ENCODE results near the gene BRD7. TPM values are rescaled to one million over a fixed set of nuclear protein-coding genes. Genes with fewer than 3 reads are reported as not detected.

Gene BRD7
- total RNA-seq, 2 donors from 2014 or later = 56.9 to 63.5 TPM

DNA sequence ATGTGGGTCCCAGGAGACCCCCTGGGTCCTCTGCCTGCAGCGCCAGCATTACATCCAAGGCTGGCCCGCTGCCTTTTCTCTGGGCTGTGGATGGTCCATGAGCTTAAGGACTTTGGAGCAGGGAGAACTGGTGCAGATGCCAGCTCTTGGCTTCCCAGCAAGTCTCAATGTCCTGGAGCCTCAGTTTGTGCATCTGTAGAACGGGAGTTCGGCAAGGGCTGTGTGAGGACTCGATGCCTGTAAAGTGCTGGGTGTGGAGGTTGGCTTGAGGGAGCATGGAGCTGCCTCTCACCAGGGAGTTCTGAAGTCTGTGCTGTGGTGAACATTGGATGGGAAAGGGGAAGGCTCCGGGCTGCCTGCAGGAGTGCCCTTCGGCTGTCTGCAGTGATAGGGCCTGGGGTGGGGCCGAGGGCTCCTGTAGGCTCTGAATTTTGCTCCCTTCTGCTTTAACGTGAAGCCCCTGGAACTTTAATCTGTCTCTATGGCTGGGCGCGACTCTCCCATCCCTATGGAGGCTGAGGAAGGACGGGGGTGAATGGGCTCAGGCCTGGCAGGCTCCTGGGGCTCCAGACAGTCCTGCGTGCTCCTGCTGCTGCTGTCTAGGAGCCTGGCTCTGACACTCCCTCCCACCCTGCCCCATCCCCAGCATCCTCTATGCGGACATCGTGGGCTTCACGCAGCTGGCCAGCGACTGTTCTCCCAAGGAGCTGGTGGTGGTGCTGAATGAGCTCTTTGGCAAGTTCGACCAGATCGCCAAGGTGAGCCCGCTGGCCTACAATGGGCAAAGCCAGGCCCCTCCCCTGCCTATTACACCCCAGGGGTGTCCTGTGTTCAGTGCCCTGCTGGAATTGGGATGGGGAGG, 74.6 kb downstream of the BRD7 start:
- Histone ChIP-seq H3K27me3 (replicated peaks; ENCODE audit: insufficient read depth) (no peaks in the 10 kb centered on the region), H3K4me1 (ENCODE audit: control insufficient read depth in 1 of 2, low read depth in 2 of 2) (no peaks in the 10 kb centered on the region), H3K27ac (no peak overlapping the region), H3K36me3 (no peaks in the 10 kb centered on the region), H3K9me3 (no peaks in the 10 kb centered on the region), H3K4me3 (no peak overlapping the region)
- ATAC-seq (ENCODE audit: insufficient number of reproducible peaks, low FRiP score, low read depth) = no peak
- TF ChIP-seq, protein P1, sequence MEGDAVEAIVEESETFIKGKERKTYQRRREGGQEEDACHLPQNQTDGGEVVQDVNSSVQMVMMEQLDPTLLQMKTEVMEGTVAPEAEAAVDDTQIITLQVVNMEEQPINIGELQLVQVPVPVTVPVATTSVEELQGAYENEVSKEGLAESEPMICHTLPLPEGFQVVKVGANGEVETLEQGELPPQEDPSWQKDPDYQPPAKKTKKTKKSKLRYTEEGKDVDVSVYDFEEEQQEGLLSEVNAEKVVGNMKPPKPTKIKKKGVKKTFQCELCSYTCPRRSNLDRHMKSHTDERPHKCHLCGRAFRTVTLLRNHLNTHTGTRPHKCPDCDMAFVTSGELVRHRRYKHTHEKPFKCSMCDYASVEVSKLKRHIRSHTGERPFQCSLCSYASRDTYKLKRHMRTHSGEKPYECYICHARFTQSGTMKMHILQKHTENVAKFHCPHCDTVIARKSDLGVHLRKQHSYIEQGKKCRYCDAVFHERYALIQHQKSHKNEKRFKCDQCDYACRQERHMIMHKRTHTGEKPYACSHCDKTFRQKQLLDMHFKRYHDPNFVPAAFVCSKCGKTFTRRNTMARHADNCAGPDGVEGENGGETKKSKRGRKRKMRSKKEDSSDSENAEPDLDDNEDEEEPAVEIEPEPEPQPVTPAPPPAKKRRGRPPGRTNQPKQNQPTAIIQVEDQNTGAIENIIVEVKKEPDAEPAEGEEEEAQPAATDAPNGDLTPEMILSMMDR (IDR thresholded peaks at IDR 0.05) = no peak
- no peak for DNase-seq (ENCODE audit: low spot score)

DNA sequence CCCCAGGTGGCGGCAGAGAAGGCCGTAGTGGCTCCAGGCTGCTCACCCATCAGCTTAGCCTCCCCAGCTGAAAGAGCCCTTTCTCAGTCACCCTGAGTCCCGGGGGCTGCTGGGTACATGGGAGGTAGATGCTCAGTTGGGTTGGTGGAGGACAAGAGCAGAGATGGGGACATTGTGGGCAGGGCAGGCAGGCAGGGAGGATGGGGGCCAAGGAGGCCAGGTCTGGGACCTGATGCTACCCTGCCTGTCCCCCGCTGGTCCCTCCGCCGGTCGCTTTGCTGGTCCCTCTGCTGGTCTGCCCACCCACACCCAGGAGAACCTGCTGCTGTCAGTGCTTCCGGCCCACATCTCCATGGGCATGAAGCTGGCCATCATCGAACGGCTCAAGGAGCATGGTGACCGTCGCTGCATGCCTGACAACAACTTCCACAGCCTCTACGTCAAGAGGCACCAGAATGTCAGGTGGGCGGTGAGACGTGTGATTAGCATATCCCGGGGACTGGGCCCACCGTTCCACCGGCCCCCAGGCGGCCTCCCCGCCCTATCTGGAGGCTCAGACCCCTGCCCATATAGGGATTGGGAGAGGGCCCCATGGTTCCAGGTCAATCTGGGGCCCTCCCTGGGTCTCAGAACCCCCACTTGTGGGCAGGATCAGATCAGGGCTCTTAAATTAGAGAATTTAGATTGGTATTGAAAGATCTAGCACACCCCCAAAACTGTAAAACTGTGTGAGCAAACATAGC, 75.6 kb downstream of the BRD7 start:
- no peaks in the 10 kb centered on the region for H3K36me3 ChIP-seq
- H3K9me3 ChIP-seq = no peaks in the 10 kb centered on the region
- DNase-seq (ENCODE audit: low spot score) = no peak
- H3K4me3 ChIP-seq = no peak overlapping the region
- TF ChIP-seq, protein P1 (IDR thresholded peaks at IDR 0.05) = no peak
- H3K27me3 ChIP-seq (replicated peaks; ENCODE audit: insufficient read depth) = no peaks in the 10 kb centered on the region
- no peak overlapping the region for H3K27ac ChIP-seq
- H3K4me1 ChIP-seq (ENCODE audit: control insufficient read depth in 1 of 2, low read depth in 2 of 2) = no peaks in the 10 kb centered on the region
- no peak for ATAC-seq (ENCODE audit: insufficient number of reproducible peaks, low FRiP score, low read depth)

DNA sequence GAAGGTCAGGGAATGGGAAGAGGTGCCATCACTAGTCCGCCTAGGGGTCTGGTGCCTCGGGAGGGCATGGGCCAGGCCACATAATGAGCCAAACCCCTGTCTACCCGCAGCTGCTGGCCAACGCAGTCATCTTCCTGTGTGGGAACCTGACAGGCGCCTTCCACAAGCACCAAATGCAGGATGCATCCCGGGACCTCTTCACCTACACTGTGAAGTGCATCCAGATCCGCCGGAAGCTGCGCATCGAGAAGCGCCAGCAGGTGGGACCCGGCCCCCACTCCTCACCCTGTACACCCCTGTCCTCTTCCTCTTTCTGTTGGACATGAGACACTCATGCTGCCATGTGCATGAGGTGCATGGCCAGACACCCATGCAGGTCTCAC, 76.2 kb downstream of the BRD7 start:
- Histone ChIP-seq H3K27me3 (replicated peaks; ENCODE audit: insufficient read depth) (no peaks in the 10 kb centered on the region), H3K9me3 (no peaks in the 10 kb centered on the region), H3K4me3 (no peak overlapping the region), H3K4me1 (ENCODE audit: control insufficient read depth in 1 of 2, low read depth in 2 of 2) (no peaks in the 10 kb centered on the region), H3K36me3 (no peaks in the 10 kb centered on the region), H3K27ac (no peak overlapping the region)
- TF ChIP-seq, protein P1 (IDR thresholded peaks at IDR 0.05) = no peak
- ATAC-seq (ENCODE audit: insufficient number of reproducible peaks, low FRiP score, low read depth) (no peak), DNase-seq (ENCODE audit: low spot score) (no peak)

DNA sequence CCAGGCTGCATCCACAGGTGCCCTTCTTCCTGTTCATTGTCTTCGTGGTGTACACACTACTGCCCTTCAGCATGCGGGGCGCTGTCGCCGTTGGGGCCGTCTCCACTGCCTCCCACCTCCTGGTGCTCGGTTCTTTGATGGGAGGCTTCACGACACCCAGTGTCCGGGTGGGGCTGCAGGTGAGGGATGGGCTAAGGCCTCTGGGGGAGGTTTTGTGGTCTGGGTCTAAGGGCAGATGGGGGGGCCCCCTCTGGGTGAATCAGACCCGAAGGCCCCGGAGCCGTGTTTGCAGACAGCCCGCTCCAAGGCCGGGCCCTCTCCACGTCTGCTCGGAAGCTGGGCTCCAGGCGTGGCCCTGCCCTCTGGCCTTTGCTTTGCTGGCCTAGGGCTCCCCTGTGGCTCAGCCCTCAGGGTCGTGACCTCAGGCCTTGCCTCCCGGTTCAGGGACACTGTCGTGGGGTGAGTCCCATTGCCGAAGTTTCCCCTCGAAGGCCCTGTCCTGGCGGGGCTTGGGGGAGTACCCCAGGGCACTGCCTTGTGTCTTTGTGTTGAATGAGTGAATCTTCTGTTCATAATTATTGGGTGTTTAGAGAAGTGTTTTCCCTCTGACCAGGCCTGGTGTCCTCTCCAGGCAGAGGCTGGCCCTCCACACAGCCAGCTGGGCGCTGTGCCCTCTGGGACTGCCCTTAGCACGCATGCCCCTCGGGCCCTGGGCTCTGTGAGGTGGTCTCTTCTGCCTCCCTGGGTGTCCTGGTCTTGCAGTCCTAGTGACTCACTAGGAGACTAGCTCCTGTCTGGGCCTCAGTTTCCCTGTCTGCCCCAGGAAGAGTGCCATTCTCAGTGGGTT, 76.8 kb downstream of the BRD7 start:
- no peak for DNase-seq (ENCODE audit: low spot score)
- Histone ChIP-seq H3K27me3 (replicated peaks; ENCODE audit: insufficient read depth) (no peaks in the 10 kb centered on the region), H3K36me3 (no peaks in the 10 kb centered on the region), H3K4me3 (no peak overlapping the region), H3K27ac (no peak overlapping the region), H3K4me1 (ENCODE audit: control insufficient read depth in 1 of 2, low read depth in 2 of 2) (no peaks in the 10 kb centered on the region), H3K9me3 (no peaks in the 10 kb centered on the region)
- TF ChIP-seq, protein P1 (IDR thresholded peaks at IDR 0.05) = no peak
- no peak for ATAC-seq (ENCODE audit: insufficient number of reproducible peaks, low FRiP score, low read depth)

DNA sequence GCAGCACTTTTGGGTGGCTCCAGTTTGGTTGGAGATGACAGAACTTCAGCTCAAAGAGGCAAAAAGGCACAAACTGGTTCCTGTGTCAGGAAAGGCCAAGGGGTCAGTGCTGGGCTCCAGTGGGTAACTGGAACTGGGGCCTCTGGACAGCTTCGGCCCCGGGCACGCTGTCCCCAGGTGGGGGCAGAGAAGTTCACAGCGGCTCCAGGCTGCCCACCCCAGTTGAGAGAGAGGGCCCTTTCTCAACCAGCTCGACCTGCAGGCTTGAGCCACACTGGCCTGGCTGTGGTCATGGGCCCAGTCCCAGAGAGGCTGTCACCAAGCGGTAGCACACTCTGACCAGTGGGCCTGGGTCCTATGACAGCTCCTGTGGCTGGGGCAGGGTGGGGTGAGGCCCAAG, 77.9 kb downstream of the BRD7 start:
- H3K27ac ChIP-seq = no peak overlapping the region
- TF ChIP-seq, protein P1 (IDR thresholded peaks at IDR 0.05) = no peak
- no peaks in the 10 kb centered on the region for H3K9me3 ChIP-seq
- no peak for ATAC-seq (ENCODE audit: insufficient number of reproducible peaks, low FRiP score, low read depth)
- H3K4me3 ChIP-seq = no peak overlapping the region
- no peak for DNase-seq (ENCODE audit: low spot score)
- H3K4me1 ChIP-seq (ENCODE audit: control insufficient read depth in 1 of 2, low read depth in 2 of 2) = no peaks in the 10 kb centered on the region
- no peaks in the 10 kb centered on the region for H3K36me3 ChIP-seq
- no peaks in the 10 kb centered on the region for H3K27me3 ChIP-seq (replicated peaks; ENCODE audit: insufficient read depth)
